Measurements from ENCODE around the gene MAML2. TPM values are rescaled to one million over a fixed set of nuclear protein-coding genes. Genes with fewer than 3 reads are reported as not detected.

Gene MAML2
- total and polyA plus RNA-seq, 2 of the 8 experiments (the other 6 are each of a cell fraction or from before 2014, with no cell fraction given), result 3.8 to 6.6 TPM

DNA sequence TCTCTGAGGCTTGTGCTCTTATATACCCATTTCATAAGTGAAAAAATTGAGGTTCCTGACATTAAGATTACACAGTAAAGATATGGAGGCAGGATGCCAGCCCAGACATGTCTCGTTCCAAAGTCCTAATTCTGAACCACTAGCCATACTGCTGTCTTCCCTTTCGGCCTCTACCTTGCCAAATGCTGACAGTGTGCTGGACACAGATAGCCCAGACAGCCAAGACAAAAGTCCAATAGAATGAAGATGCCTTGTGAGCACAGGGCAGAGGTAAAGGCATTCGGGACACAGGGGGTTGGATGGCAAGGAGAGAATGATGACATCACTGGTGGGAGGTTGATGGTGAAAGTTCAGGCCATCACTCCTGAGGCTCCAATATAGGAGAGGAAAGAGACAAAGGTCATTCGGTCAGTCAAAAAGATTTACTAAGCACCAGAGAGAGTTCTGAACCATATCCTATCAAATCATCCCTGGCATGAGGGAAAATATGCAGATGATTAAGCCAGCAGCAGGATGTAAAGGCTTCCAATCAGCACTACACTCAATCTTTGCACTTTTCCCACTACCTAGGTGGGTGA is 245.1 kb downstream of the MAML2 start (continued):
- TF ChIP-seq, protein P1, sequence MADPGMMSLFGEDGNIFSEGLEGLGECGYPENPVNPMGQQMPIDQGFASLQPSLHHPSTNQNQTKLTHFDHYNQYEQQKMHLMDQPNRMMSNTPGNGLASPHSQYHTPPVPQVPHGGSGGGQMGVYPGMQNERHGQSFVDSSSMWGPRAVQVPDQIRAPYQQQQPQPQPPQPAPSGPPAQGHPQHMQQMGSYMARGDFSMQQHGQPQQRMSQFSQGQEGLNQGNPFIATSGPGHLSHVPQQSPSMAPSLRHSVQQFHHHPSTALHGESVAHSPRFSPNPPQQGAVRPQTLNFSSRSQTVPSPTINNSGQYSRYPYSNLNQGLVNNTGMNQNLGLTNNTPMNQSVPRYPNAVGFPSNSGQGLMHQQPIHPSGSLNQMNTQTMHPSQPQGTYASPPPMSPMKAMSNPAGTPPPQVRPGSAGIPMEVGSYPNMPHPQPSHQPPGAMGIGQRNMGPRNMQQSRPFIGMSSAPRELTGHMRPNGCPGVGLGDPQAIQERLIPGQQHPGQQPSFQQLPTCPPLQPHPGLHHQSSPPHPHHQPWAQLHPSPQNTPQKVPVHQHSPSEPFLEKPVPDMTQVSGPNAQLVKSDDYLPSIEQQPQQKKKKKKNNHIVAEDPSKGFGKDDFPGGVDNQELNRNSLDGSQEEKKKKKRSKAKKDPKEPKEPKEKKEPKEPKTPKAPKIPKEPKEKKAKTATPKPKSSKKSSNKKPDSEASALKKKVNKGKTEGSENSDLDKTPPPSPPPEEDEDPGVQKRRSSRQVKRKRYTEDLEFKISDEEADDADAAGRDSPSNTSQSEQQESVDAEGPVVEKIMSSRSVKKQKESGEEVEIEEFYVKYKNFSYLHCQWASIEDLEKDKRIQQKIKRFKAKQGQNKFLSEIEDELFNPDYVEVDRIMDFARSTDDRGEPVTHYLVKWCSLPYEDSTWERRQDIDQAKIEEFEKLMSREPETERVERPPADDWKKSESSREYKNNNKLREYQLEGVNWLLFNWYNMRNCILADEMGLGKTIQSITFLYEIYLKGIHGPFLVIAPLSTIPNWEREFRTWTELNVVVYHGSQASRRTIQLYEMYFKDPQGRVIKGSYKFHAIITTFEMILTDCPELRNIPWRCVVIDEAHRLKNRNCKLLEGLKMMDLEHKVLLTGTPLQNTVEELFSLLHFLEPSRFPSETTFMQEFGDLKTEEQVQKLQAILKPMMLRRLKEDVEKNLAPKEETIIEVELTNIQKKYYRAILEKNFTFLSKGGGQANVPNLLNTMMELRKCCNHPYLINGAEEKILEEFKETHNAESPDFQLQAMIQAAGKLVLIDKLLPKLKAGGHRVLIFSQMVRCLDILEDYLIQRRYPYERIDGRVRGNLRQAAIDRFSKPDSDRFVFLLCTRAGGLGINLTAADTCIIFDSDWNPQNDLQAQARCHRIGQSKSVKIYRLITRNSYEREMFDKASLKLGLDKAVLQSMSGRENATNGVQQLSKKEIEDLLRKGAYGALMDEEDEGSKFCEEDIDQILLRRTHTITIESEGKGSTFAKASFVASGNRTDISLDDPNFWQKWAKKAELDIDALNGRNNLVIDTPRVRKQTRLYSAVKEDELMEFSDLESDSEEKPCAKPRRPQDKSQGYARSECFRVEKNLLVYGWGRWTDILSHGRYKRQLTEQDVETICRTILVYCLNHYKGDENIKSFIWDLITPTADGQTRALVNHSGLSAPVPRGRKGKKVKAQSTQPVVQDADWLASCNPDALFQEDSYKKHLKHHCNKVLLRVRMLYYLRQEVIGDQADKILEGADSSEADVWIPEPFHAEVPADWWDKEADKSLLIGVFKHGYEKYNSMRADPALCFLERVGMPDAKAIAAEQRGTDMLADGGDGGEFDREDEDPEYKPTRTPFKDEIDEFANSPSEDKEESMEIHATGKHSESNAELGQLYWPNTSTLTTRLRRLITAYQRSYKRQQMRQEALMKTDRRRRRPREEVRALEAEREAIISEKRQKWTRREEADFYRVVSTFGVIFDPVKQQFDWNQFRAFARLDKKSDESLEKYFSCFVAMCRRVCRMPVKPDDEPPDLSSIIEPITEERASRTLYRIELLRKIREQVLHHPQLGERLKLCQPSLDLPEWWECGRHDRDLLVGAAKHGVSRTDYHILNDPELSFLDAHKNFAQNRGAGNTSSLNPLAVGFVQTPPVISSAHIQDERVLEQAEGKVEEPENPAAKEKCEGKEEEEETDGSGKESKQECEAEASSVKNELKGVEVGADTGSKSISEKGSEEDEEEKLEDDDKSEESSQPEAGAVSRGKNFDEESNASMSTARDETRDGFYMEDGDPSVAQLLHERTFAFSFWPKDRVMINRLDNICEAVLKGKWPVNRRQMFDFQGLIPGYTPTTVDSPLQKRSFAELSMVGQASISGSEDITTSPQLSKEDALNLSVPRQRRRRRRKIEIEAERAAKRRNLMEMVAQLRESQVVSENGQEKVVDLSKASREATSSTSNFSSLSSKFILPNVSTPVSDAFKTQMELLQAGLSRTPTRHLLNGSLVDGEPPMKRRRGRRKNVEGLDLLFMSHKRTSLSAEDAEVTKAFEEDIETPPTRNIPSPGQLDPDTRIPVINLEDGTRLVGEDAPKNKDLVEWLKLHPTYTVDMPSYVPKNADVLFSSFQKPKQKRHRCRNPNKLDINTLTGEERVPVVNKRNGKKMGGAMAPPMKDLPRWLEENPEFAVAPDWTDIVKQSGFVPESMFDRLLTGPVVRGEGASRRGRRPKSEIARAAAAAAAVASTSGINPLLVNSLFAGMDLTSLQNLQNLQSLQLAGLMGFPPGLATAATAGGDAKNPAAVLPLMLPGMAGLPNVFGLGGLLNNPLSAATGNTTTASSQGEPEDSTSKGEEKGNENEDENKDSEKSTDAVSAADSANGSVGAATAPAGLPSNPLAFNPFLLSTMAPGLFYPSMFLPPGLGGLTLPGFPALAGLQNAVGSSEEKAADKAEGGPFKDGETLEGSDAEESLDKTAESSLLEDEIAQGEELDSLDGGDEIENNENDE (IDR thresholded peaks at IDR 0.05; ENCODE audit: insufficient replicate concordance, low read length), result no peak
- TF ChIP-seq TCF12 (IDR thresholded peaks at IDR 0.05; ENCODE audit: low read depth, low read length), result no peak
- no peak for TF ChIP-seq SIRT6 (IDR thresholded peaks at IDR 0.05; ENCODE audit: low read length)
- TF ChIP-seq TAF1 (IDR thresholded peaks at IDR 0.05; ENCODE audit: low read depth, low read length), result no peak
- no peak for TF ChIP-seq TEAD4 (IDR thresholded peaks at IDR 0.05; ENCODE audit: low read depth, low read length)
- no peak for TF ChIP-seq CHD2 (IDR thresholded peaks at IDR 0.05; ENCODE audit: low read length)
- no peak for TF ChIP-seq SRF (IDR thresholded peaks at IDR 0.05; ENCODE audit: low read depth, low read length)
- no peak for TF ChIP-seq JUN (IDR thresholded peaks at IDR 0.05; ENCODE audit: low read depth, low read length)
- TF ChIP-seq KDM4A (IDR thresholded peaks at IDR 0.05; ENCODE audit: low read depth, low read length, severe bottlenecking), result no peak
- no peak for TF ChIP-seq RFX5 (IDR thresholded peaks at IDR 0.05; ENCODE audit: borderline replicate concordance, low read depth, low read length)
- TF ChIP-seq BACH1 (IDR thresholded peaks at IDR 0.05; ENCODE audit: low read length), result no peak
- no peak for TF ChIP-seq RAD21 (IDR thresholded peaks at IDR 0.05 in 1 of 2, conservative IDR thresholded peaks at IDR 0.05 in 1 of 2; ENCODE audit: low read depth in 2 of 2, low read length in 2 of 2)
